Smooth muscle cell (in vitro differentiated cells): ENCODE results near the gene LIFR. TPM values are rescaled to one million over a fixed set of nuclear protein-coding genes. Genes with fewer than 3 reads are reported as not detected.

ENCODE experiments used
- DNase-seq: peaks from one replicate; lab custom pipeline; 2025; ENCODE audit not compliant: unreplicated experiment; lab: John Stamatoyannopoulos, UW
- H2AFZ ChIP-seq: fragments of 200-600 bp; sonication (generic); 2 replicates; pipeline ENCODE4 v1.6.0; 2016; ENCODE audit warnings: antibody characterized with exemption, low read depth, mild to moderate bottlenecking
- H3F3A ChIP-seq: fragments of 200-600 bp; sonication (generic); 2 replicates; pipeline ENCODE4 v1.6.0; 2017; ENCODE audit warnings: antibody characterized with exemption, low read depth
- H3K27ac ChIP-seq: fragments of 200-600 bp; sonication (generic); 2 replicates; pipeline ENCODE4 v1.5.1; 2016; ENCODE audit warnings: low read depth, mild to moderate bottlenecking
- H3K27me3 ChIP-seq: fragments of 200-600 bp; sonication (generic); 2 replicates; pipeline ENCODE4 v1.6.1; 2016; ENCODE audit warnings: low read depth, mild to moderate bottlenecking
- H3K36me3 ChIP-seq: fragments of 200-600 bp; sonication (generic); 2 replicates; pipeline ENCODE4 v1.5.1; 2016; ENCODE audit warnings: low read depth
- H3K4me1 ChIP-seq: fragments of 200-600 bp; sonication (generic); 2 replicates; pipeline ENCODE4 v1.5.1; 2016; ENCODE audit warnings: low read depth
- H3K4me2 ChIP-seq: fragments of 200-600 bp; sonication (generic); 2 replicates; pipeline ENCODE4 v1.6.0; 2016; ENCODE audit warnings: mild to moderate bottlenecking
- H3K4me3 ChIP-seq: fragments of 200-600 bp; sonication (generic); 2 replicates; pipeline ENCODE4 v1.5.1; 2016; ENCODE audit warnings: mild to moderate bottlenecking
- H3K79me2 ChIP-seq: fragments of 200-600 bp; sonication (generic); 2 replicates; pipeline ENCODE4 v1.6.0; 2016; ENCODE audit warnings: low read depth, mild to moderate bottlenecking
- H3K9ac ChIP-seq: fragments of 200-600 bp; sonication (generic); 2 replicates; pipeline ENCODE4 v1.6.0; 2016; ENCODE audit warnings: low read depth
- H3K9me3 ChIP-seq: fragments of 200-600 bp; sonication (generic); replicated peaks from 2 replicates; pipeline ENCODE4 v1.5.1; 2016; ENCODE audit warnings: low read depth
- H4K20me1 ChIP-seq: fragments of 200-600 bp; sonication (generic); 2 replicates; pipeline ENCODE4 v1.6.0; 2016; ENCODE audit warnings: low read depth
- CTCF ChIP-seq: fragments of 200-600 bp; sonication (generic); IDR thresholded peaks from 2 replicates; pipeline ENCODE4 v1.5.1; 2017; ENCODE audit warnings: borderline replicate concordance, mild to moderate bottlenecking, antibody characterized with exemption; ENCODE audit not compliant: insufficient read depth, poor library complexity, severe bottlenecking
- WGBS: methylation state at CpG from one replicate; pipeline ENCODE4 v1.1.7; 2016; ENCODE audit warnings: low lambda C conversion rate; 5-methylcytosine and 5-hydroxymethylcytosine counted together
- polyA plus RNA-seq: library from polyadenylated mRNA; unstranded; fragments of >200 nt; fragmentation: Nextera tagmentation; extraction: Ambion mirVana; gene quantifications from 2 replicates; pipeline ENCODE4 v1.2.1, GENCODE V29; 2016
- total RNA-seq: library from RNA; depleted of rRNA; stranded (reverse); fragments of >200 nt; gene quantifications from 2 replicates; pipeline ENCODE4 v1.2.3, GENCODE V29; 2014

Gene LIFR
- total and polyA plus RNA-seq, 2 experiments from 2014 or later, result 14.3 to 29.2 TPM

- Histone ChIP-seq H3K4me1 (peaks cover 11% of the 10 kb centered on the region), H3K4me3 (peak overlapping the region; percentile 78), H3K9ac (peak overlapping the region; percentile 70), H3K27ac (no peak overlapping the region), H4K20me1 (peaks cover 15% of the 10 kb centered on the region), H3K9me3 (no peaks in the 10 kb centered on the region), H3F3A (no peaks in the 10 kb centered on the region), H3K4me2 (peak overlapping the region; percentile 97), H2AFZ (peak overlapping the region; percentile 20), H3K79me2 (peaks cover 25% of the 10 kb centered on the region), H3K27me3 (no peaks in the 10 kb centered on the region), H3K36me3 (no peaks in the 10 kb centered on the region)
- no peak for TF ChIP-seq CTCF
- WGBS, result under 1% methylated on average over 48 of the region's 68 CpGs
- peak; percentile 48 for DNase-seq
Observed at GRCh38 chr5:38556088-38556598, 303 bp downstream of the LIFR start.

- Histone ChIP-seq H3F3A (no peaks in the 10 kb centered on the region), H3K9ac (peak overlapping the region; percentile 70), H3K27me3 (no peaks in the 10 kb centered on the region), H3K9me3 (no peaks in the 10 kb centered on the region), H3K36me3 (no peaks in the 10 kb centered on the region), H3K4me2 (peak overlapping the region; percentile 97), H3K79me2 (peaks cover 30% of the 10 kb centered on the region), H2AFZ (peak overlapping the region; percentile 20), H3K4me3 (peak overlapping the region; percentile 78), H4K20me1 (peaks cover 21% of the 10 kb centered on the region), H3K27ac (no peak overlapping the region), H3K4me1 (peaks cover 11% of the 10 kb centered on the region)
- TF ChIP-seq CTCF, result no peak
- DNase-seq, result no peak
- WGBS, result 14% methylated on average over 11 of the region's 11 CpGs
Observed at GRCh38 chr5:38555354-38556087, 925 bp downstream of the LIFR start.

GRCh38 chr5:38554861-38555260 lies 1.6 kb downstream of the LIFR start:
- H3K4me2 ChIP-seq, result peak overlapping the region; percentile 97
- peak overlapping the region; percentile 78 for H3K4me3 ChIP-seq
- no peaks in the 10 kb centered on the region for H3K36me3 ChIP-seq
- H3F3A ChIP-seq, result no peaks in the 10 kb centered on the region
- H3K79me2 ChIP-seq, result peaks cover 34% of the 10 kb centered on the region
- no peak overlapping the region for H2AFZ ChIP-seq
- H4K20me1 ChIP-seq, result peaks cover 27% of the 10 kb centered on the region
- DNase-seq, result no peak
- H3K27me3 ChIP-seq, result no peaks in the 10 kb centered on the region
- peaks cover 15% of the 10 kb centered on the region for H3K4me1 ChIP-seq
- no peak overlapping the region for H3K9ac ChIP-seq
- TF ChIP-seq CTCF, result no peak
- no peak overlapping the region for H3K27ac ChIP-seq
- H3K9me3 ChIP-seq, result no peaks in the 10 kb centered on the region
- 52% methylated on average over 4 of the region's 4 CpGs for WGBS
